Fibroblast of mammary gland (primary cell): ENCODE measurements around the gene TMTC2.

ENCODE experiments used
- DNase-seq: peaks from one replicate; pipeline ENCODE4 v3.0.0-alpha.2; 2010; ENCODE audit warnings: low read depth
- H3K4me3 ChIP-seq: 2 replicates; pipeline ENCODE4 v1.5.1; 2011; ENCODE audit warnings: low read depth, mild to moderate bottlenecking, low read length, moderate library complexity; ENCODE audit not compliant: control insufficient read depth
- TF ChIP-seq, protein P1 (sequence below): conservative IDR thresholded peaks from 2 replicates; pipeline ENCODE4 v1.5.1; 2011; ENCODE audit warnings: low read depth, low read length, inconsistent platforms; ENCODE audit not compliant: control insufficient read depth, insufficient read depth

The TMTC2 gene

DNA sequence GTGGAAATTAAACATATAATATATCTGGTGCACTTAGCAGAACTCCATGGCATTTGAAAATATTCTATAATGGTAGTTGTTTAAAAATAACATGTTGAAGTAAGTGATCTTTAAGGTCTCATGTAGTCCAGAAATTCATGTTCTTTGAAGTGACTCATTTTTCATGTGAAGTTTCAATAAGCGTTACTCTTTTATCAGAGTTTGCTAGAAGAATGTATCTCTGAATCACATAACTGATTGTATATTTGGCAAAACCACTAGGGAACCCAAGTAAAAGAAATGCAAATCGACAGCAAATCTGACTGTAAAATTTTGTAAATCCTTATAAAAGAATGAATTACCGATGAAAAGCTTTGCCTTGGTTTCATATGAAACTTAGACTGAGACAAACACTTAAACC is 463.3 kb downstream of the TMTC2 start:
- no peak overlapping the region for H3K4me3 ChIP-seq
- no peak for DNase-seq
- TF ChIP-seq, protein P1, sequence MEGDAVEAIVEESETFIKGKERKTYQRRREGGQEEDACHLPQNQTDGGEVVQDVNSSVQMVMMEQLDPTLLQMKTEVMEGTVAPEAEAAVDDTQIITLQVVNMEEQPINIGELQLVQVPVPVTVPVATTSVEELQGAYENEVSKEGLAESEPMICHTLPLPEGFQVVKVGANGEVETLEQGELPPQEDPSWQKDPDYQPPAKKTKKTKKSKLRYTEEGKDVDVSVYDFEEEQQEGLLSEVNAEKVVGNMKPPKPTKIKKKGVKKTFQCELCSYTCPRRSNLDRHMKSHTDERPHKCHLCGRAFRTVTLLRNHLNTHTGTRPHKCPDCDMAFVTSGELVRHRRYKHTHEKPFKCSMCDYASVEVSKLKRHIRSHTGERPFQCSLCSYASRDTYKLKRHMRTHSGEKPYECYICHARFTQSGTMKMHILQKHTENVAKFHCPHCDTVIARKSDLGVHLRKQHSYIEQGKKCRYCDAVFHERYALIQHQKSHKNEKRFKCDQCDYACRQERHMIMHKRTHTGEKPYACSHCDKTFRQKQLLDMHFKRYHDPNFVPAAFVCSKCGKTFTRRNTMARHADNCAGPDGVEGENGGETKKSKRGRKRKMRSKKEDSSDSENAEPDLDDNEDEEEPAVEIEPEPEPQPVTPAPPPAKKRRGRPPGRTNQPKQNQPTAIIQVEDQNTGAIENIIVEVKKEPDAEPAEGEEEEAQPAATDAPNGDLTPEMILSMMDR = no peak

DNA sequence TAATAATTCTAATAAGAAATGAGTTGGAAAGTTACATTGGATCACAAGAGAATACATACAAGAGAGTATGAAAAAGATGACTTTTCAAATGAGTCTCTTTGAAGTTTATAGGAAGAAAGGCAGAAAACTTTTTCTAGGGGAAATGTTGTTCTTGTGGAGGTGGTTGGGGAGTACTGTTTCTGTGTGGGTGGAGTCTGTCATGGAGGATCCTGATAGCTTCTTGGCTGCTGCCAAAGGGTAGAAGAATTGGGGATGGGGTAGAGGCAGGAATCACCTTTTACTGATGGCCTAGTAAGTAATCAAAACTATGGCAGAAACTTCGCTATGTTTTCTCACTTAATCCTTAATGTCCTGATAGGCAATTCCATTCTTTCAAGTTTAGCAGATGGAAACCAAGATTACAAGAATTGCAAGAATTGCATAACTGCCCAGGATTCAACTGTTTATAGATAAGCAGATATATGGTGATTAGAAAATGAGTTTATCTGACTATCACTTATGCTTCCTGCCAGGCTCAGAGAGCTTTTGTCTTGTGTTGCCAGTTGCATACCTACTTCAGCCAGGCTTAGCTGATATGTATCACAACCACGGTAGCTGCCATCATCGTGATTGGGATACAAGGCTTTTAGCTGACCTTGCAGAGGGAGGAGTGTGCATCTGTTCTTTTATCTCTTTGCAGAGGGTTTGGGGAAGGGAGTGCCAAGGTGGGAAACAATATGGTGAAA is 463.9 kb downstream of the TMTC2 start:
- TF ChIP-seq, protein P1 = no peak
- no peak for DNase-seq
- no peak overlapping the region for H3K4me3 ChIP-seq

DNA sequence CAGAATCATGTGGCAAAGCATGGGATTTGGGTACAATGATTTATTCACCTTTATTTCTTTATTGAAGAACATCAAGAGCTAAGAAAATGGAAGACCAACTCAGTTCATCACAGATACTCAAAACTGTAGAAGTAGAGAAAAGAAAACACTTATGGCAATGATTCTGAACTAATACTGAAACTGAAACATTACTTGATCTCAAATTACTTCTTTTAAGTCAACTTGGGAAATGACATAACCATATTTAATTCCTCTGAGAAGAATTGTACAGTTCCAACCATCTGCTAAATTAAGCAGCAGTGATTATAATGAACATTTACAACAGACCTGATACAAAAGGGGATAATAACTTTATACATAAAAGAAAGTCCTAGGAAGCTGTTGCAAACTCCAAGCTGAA is 466.5 kb downstream of the TMTC2 start:
- TF ChIP-seq, protein P1 = no peak

DNA sequence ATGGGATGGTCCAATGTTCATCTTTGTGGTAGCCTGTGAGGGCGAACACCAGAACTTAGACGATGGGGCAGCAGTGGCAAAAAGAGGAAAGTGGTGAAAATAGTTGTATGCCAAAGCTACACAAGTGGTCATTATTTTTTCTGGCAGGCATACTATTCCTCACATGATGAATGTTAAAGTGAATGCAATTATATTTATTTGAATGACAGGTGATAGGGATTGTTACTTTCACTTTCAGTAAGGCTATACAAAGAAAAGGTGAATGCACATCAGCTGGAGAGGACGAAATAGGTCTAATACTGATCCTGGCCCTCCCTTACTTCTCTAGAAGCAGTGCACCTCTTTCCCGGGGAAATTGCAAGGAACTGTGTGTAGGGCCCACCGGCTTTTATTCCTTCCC is 470.1 kb downstream of the TMTC2 start:
- no peak overlapping the region for H3K4me3 ChIP-seq
- DNase-seq = no peak
- TF ChIP-seq, protein P1 = no peak

More for the DNA sequence above, 466.5 kb downstream of the TMTC2 start:
- H3K4me3 ChIP-seq = no peak overlapping the region
- no peak for DNase-seq

DNA sequence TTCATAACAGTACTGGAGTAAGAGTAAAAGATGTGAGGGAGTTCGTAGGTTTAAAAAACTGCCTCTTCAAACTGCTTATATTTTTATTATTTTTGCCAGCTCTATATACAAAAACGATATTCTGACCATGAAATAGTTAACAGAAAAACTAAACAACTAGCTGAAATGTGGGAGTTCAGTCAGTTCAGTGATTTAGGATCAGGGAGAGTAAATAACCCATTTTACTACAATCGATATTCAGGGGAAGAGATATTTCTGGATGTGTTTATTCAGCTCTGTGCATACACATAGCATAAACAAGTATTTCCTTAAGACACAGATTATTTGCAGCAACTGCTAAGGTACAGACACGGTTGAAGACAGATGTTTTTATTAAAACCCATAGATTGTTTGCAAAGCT is 470.9 kb downstream of the TMTC2 start:
- no peak for DNase-seq
- TF ChIP-seq, protein P1 = no peak
- no peak overlapping the region for H3K4me3 ChIP-seq

DNA sequence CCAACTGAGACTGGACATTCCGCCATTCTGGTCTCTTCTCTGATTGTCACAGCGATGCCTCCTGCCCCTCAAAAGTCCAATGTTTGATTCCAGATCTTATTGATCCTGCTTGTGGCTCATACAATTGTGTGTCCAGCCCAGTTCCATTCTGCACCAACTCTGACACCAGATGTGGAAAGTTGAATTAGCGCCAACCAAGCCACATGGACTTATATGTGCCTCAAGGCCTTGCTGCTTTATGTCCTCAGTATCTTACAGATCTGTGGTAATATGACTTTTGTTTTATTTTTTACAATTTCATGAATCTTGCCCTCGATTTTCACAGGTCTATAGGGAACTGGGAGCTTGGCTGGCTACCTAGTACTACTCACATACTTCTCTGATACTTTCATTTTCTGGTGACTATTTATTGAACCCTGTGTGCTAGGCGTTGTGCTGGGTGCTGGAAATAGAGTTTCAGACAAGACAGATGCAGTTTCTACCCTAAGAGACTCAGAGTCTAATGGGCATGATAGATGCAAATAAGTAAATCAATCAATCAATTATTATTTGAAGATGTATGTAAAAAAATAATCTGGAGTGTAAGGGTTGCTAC is 472.0 kb downstream of the TMTC2 start:
- TF ChIP-seq, protein P1 = no peak
- no peak for DNase-seq
- H3K4me3 ChIP-seq = no peak overlapping the region
